HG02938 (cell line): ENCODE data around the gene CPS1.
A peak's percentile ranks its signal among the peaks of the same experiment; 100 is the strongest.

ENCODE experiments used
- ATAC-seq: cut with Tn5 transposase; IDR thresholded peaks from one replicate; pipeline ENCODE4 v1.9.1; 2021; ENCODE audit warnings: mild to moderate bottlenecking, moderate library complexity; ENCODE audit not compliant: unreplicated experiment

The CPS1 gene

GRCh38 chr2:210546424-210547208 lies 9.8 kb upstream of the CPS1 start:
- no peak for ATAC-seq

GRCh38 chr2:210548031-210548430 lies 8.4 kb upstream of the CPS1 start:
- no peak for ATAC-seq

GRCh38 chr2:210548878-210549384 lies 7.5 kb upstream of the CPS1 start:
- no peak for ATAC-seq

GRCh38 chr2:210551001-210551400 lies 5.4 kb upstream of the CPS1 start:
- no peak for ATAC-seq

- ATAC-seq, result no peak
Measured at GRCh38 chr2:210553373-210553772, 3.0 kb upstream of the CPS1 start.

GRCh38 chr2:210555555-210555954 lies 844 bp upstream of the CPS1 start:
- no peak for ATAC-seq

- ATAC-seq, result no peak
Measured at GRCh38 chr2:210557721-210558120, 1.3 kb downstream of the CPS1 start.

GRCh38 chr2:210558708-210559107 lies 2.3 kb downstream of the CPS1 start:
- ATAC-seq, result no peak

GRCh38 chr2:210559182-210559581 lies 2.8 kb downstream of the CPS1 start:
- no peak for ATAC-seq

GRCh38 chr2:210561475-210561874 lies 5.1 kb downstream of the CPS1 start:
- no peak for ATAC-seq

- ATAC-seq, result no peak
Measured at GRCh38 chr2:210562091-210562490, 5.7 kb downstream of the CPS1 start.

GRCh38 chr2:210562502-210563080 lies 6.2 kb downstream of the CPS1 start:
- ATAC-seq, result no peak

GRCh38 chr2:210567279-210567678 lies 10.9 kb downstream of the CPS1 start:
- no peak for ATAC-seq

GRCh38 chr2:210568108-210568507 lies 11.7 kb downstream of the CPS1 start:
- no peak for ATAC-seq

GRCh38 chr2:210577263-210578071 lies 21.1 kb downstream of the CPS1 start:
- peak; percentile 89 for ATAC-seq

- ATAC-seq, result no peak
Measured at GRCh38 chr2:210584834-210585233, 28.4 kb downstream of the CPS1 start.

GRCh38 chr2:210586381-210586780 lies 30.0 kb downstream of the CPS1 start:
- ATAC-seq, result no peak

- ATAC-seq, result no peak
Measured at GRCh38 chr2:210591663-210592062, 35.3 kb downstream of the CPS1 start.

GRCh38 chr2:210592726-210593125 lies 36.3 kb downstream of the CPS1 start:
- ATAC-seq, result no peak

- ATAC-seq, result no peak
Measured at GRCh38 chr2:210593166-210593565, 36.8 kb downstream of the CPS1 start.

- ATAC-seq, result no peak
Measured at GRCh38 chr2:210598219-210598618, 41.8 kb downstream of the CPS1 start.

- ATAC-seq, result no peak
Measured at GRCh38 chr2:210599476-210599875, 43.1 kb downstream of the CPS1 start.
